ENCODE data around the gene ATF6. TPM values are rescaled to one million over a fixed set of nuclear protein-coding genes. Genes with fewer than 3 reads are reported as not detected.

The ATF6 gene
- total and polyA plus RNA-seq, 2 of the 8 experiments (the other 6 are each of a cell fraction or from before 2014, with no cell fraction given) = 4.6 to 10.0 TPM

DNA sequence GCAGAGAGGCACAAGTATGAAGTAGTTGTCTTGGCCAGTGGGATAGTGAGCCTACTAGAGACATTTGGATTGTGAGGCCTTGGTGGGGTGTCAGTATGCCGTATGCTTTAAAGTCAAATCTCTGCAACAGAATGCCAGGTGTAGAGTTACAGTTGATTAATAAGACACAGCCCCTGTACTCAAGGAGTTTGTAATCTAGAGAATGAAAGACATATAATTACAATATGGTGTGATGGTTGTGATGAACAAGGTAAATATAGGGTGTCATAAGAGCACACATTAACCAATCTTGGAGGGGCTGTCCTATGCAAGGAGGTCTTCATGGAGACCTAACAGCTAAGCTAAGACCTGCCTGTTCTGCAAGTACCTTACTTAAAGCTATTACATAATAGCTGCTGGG lies 113.1 kb downstream of the ATF6 start:
- Histone ChIP-seq H2AK5ac (ENCODE audit: low read depth, low read length) (no peak overlapping the region), H3K9ac (replicated peaks in 1 of 4; ENCODE audit: extremely low read depth in 1 of 4, low read depth in 3 of 4, low read length in 3 of 4) (no peak overlapping the region), H3K4me2 (ENCODE audit: insufficient read depth in 1 of 2, low read depth in 2 of 2, low read length in 2 of 2) (no peak overlapping the region), H4K5ac (ENCODE audit: insufficient read length, low read depth, low read length) (no peak overlapping the region), H3K79me2 (ENCODE audit: control insufficient read depth in 1 of 2, insufficient read depth in 2 of 2, low read length in 2 of 2) (no peaks in the 10 kb centered on the region), H3K14ac (ENCODE audit: insufficient read length) (no peak overlapping the region), H2BK5ac (ENCODE audit: low read depth, low read length) (no peak overlapping the region), H3K23ac (ENCODE audit: insufficient read length) (no peak overlapping the region), H3K56ac (replicated peaks; ENCODE audit: insufficient read length, low read depth, low read length) (no peak overlapping the region), H4K91ac (replicated peaks; ENCODE audit: insufficient read length, low read length) (no peak overlapping the region), H3K18ac (ENCODE audit: extremely low read depth, low read length) (no peak overlapping the region), H2BK15ac (ENCODE audit: low read length) (no peak overlapping the region), H3K4me3 (ENCODE audit: extremely low read depth in 1 of 4, insufficient read depth in 2 of 4, low read depth in 3 of 4, low read length in 4 of 4) (no peak overlapping the region), H2BK12ac (ENCODE audit: low read depth, low read length) (no peak overlapping the region), H4K20me1 (replicated peaks in 1 of 2; ENCODE audit: control insufficient read depth in 1 of 2, insufficient read depth in 2 of 2, low read length in 2 of 2) (no peaks in the 10 kb centered on the region), H3K9me3 (ENCODE audit: insufficient read depth in 2 of 2, low read depth in 1 of 2, low read length in 1 of 2) (no peaks in the 10 kb centered on the region), H4K8ac (ENCODE audit: extremely low read depth, insufficient read depth, low read length) (no peak overlapping the region), H3K79me1 (ENCODE audit: low read depth, low read length) (no peaks in the 10 kb centered on the region), H3K23me2 (ENCODE audit: low read depth, low read length) (no peaks in the 10 kb centered on the region; the same call in 1 of the 2 replicates), H3K27me3 (replicated peaks in 1 of 4; ENCODE audit: control insufficient read depth in 3 of 4, extremely low read depth in 1 of 4, insufficient read depth in 3 of 4, low read length in 3 of 4) (no peaks in the 10 kb centered on the region), H3K4me1 (replicated peaks in 1 of 4; ENCODE audit: control insufficient read depth in 3 of 4, insufficient read depth in 4 of 4, low read length in 3 of 4) (no peaks in the 10 kb centered on the region), H3K27ac (ENCODE audit: low read depth, low read length) (no peak overlapping the region), H2BK20ac (ENCODE audit: low read length) (no peak overlapping the region), H2BK120ac (replicated peaks; ENCODE audit: low read depth, low read length) (no peak overlapping the region), H3K4ac (replicated peaks; ENCODE audit: insufficient read length, low read depth, low read length) (no peak overlapping the region), H3K36me3 (ENCODE audit: control insufficient read depth in 2 of 4, insufficient read depth in 4 of 4, low read length in 3 of 4) (no peaks in the 10 kb centered on the region), H2AFZ (ENCODE audit: low read length) (no peak overlapping the region)
- FAIRE-seq (no peak), DNase-seq (ENCODE audit: low read depth in 1 of 2, low spot score in 2 of 2) (no peak)
- 84% methylated on average over 1 of the region's 1 CpG; no CpG with 5 or more reads in 1 of the 2 experiments for WGBS, 2 experiments (ENCODE audit: extremely low coverage in 1 of 2, insufficient coverage in 1 of 2, insufficient read length in 1 of 2, insufficient replicate concordance in 2 of 2, low coverage in 1 of 2, low lambda C conversion rate in 2 of 2, missing lambda C conversion rate in 1 of 2)
- TF ChIP-seq POU5F1 (IDR thresholded peaks at IDR 0.05; ENCODE audit: low read depth, low read length) (no peak), TBP (IDR thresholded peaks at IDR 0.05; ENCODE audit: low read depth, low read length) (no peak), JUN (IDR thresholded peaks at IDR 0.05; ENCODE audit: low read depth, low read length) (no peak), YY1 (IDR thresholded peaks at IDR 0.05; ENCODE audit: low read depth, low read length) (no peak), SIX5 (IDR thresholded peaks at IDR 0.05; ENCODE audit: low read depth, low read length) (no peak)
- TF ChIP-seq, protein P1, sequence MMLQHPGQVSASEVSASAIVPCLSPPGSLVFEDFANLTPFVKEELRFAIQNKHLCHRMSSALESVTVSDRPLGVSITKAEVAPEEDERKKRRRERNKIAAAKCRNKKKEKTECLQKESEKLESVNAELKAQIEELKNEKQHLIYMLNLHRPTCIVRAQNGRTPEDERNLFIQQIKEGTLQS (IDR thresholded peaks at IDR 0.05; ENCODE audit: insufficient read depth, low read depth, low read length) = no peak
- TF ChIP-seq, protein P2, sequence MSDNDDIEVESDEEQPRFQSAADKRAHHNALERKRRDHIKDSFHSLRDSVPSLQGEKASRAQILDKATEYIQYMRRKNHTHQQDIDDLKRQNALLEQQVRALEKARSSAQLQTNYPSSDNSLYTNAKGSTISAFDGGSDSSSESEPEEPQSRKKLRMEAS (IDR thresholded peaks at IDR 0.05) = no peak
- ChIA-PET POLR2A (ENCODE audit: partially characterized antibody) (interaction anchor here (0.8 kb wide), 1 partner anchor 12 kb away, joined by 3 read pairs; no protein-coding TSS in a partner anchor), CTCF (ENCODE audit: partially characterized antibody) (interaction anchor here (0.6 to 1.2 kb wide), 2 partner anchors 158 to 597 kb away, joined by 5 to 6 read pairs; no protein-coding TSS in a partner anchor)

Data from H1 (cell line).